ENCODE data around the gene KRTAP9-9.
"Not testable (repeated sequence)": the region's sequence is repeated elsewhere in the genome, so short reads cannot be mapped to it uniquely, and the experiment has no call there.

The KRTAP9-9 gene

DNA sequence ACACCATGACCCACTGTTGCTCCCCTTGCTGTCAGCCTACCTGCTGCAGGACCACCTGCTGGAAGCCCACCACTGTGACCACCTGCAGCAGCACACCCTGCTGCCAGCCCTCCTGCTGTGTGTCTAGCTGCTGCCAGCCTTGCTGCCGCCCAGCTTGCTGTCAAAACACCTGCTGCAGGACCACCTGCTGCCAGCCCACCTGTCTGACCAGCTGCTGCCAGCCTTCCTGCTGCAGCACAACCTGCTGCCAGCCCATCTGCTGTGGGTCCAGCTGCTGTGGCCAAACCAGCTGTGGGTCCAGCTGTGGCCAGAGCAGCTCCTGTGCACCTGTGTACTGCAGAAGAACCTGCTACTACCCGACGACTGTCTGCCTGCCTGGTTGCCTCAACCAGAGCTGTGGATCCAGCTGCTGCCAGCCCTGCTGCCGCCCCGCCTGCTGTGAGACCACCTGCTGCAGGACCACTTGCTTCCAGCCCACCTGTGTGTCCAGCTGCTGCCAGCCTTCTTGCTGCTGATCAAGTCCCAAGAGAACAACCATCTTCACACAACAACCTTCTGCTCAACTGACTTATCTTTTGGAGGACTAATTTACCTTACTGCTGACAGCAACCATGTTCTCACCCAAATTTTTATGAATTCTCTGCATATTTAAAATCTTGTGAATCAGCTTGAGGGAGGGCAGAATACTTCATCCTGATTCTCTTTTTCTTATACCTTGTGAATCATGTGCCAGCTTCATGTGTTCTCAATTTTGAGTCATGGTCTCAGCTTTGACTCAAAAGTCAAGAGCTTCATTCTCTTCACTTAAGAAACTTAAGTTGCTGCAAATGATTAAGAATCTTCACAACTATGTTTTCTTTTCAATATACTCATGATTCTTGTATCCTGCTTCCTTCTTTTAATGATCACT lies at the start of gene KRTAP9-9:
Gene KRTAP9-9, plus strand, starts transcription at position 4 of the 910 bp plus-strand sequence.
- not testable (repeated sequence) for DNase-seq (ENCODE audit: low spot score)

DNA sequence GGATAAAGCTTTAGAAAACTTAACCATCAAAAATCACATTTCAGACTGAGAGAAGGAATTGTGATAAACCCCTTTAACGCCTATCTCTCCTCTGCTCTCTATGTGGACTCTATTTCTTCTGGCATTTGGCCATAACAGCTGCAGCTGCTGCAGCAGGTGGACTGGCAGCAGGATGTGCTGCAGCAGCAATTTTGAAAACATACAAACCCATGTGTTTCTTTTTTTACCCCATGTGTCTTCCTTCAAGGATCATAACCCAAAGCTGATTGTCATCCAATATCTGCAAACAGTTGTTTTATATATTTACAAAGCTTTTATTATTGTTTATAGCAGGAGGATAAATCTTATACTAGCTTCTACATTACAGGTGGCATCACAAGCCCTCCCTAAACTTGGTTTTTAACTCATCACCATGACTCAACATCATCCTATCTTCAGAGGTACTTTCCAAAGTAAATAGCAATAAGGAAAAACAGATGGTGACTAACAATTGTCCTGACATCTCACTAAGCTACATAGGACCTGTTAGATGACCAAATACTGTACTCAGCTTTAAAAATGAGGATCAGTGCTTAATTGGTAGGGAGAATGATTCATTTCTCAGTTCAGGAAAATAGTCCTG lies 43.2 kb upstream of the KRTAP9-9 start:
- no peak for DNase-seq (ENCODE audit: low spot score)

DNA sequence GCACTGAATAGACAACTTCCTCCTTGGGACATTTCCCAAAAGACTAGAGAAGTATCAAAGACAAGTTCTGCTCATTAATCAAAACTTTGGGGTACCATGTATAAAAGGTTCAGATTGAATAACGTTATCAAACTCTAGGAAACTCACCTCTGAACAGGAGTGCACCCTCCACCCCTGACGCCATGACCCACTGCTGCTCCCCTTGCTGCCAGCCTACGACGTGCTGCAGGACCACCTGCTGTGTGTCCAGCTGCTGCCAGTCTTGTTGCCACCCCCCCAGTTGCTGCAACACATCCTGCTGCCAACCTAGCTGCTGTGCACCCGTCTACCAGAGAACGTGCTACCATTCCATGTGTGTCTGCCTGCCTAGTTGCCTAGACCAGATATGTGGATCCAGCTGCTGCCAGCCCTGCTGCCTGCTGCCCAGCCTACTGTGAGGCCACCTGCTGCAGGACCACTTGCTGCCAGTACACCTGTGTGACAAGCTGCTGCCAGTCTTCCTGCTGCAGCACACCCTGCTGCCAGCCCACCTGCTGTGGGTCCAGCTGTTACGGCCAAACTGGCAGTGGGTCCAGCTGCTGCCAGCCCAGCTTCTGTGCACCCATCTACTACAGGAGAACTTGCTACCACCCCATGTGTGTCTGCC lies 42.5 kb upstream of the KRTAP9-9 start:
- DNase-seq (ENCODE audit: low spot score), result no peak

GRCh38 chr17:41215681-41216080 lies 39.5 kb upstream of the KRTAP9-9 start:
- DNase-seq (ENCODE audit: low spot score), result no peak

- no peak for DNase-seq (ENCODE audit: low spot score)
Measured at GRCh38 chr17:41223821-41224220, 31.4 kb upstream of the KRTAP9-9 start.

DNA sequence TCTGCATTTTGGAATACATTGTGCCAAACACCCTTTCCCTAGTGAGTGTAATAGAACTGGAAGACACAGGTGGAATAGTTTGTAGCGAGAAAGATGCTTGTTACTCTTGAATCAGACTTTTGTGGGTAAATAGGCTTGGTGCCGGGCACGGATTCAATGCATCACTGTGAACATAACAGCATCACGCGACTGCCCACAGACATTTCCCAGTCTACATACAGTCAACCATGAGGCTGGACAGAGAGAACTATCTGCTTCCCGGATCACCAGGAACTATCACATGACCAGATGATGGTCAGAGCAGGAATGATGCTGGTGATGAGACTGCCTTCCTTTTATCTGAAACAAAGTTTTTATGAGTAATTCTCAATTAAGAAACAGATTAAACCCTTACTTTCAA lies 29.1 kb upstream of the KRTAP9-9 start:
- DNase-seq (ENCODE audit: low spot score), result no peak

- DNase-seq (ENCODE audit: low spot score), result not testable (repeated sequence)
Measured at GRCh38 chr17:41226598-41227095, 28.5 kb upstream of the KRTAP9-9 start, which contains the start of gene KRTAP9-2. TSS of gene KRTAP9-2 (plus strand) at chr17:41226648. CDS start at chr17:41226655, 7 bp downstream.

GRCh38 chr17:41230094-41230493 lies 25.1 kb upstream of the KRTAP9-9 start:
- no peak for DNase-seq (ENCODE audit: low spot score)

- no peak for DNase-seq (ENCODE audit: low spot score)
Measured at GRCh38 chr17:41231731-41232130, 23.5 kb upstream of the KRTAP9-9 start.

DNA sequence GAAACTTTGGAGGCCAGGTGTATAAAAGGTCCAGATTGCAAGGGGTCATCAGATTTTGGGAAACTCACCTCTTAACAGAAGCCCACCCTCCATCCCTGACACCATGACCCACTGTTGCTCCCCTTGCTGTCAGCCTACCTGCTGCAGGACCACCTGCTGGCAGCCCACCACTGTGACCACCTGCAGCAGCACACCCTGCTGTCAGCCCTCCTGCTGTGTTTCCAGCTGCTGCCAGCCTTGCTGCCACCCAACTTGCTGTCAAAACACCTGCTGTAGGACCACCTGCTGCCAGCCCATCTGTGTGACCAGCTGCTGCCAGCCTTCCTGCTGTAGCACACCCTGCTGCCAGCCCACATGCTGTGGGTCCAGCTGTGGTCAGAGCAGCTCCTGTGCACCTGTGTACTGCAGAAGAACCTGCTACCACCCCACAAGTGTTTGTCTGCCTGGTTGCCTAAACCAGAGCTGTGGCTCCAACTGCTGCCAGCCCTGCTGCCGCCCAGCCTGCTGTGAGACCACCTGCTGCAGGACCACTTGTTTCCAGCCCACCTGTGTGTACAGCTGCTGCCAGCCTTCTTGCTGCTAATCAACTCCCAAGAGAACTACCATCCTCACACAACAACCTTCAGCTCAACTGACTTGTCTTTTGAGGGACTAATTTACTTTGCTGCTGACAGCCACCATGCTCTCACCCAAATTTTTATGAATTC lies 22.6 kb upstream of the KRTAP9-9 start, which contains the start of gene KRTAP9-3:
Gene KRTAP9-3, plus strand, starts transcription at position 51 of the 707 bp plus-strand sequence. Its CDS starts 53 bp downstream, at position 104.
- DNase-seq (ENCODE audit: low spot score), result not testable (repeated sequence)

GRCh38 chr17:41237116-41237515 lies 18.1 kb upstream of the KRTAP9-9 start:
- DNase-seq (ENCODE audit: low spot score), result not testable (repeated sequence)

- not testable (repeated sequence) for DNase-seq (ENCODE audit: low spot score)
Measured at GRCh38 chr17:41237949-41238437, 17.2 kb upstream of the KRTAP9-9 start, which contains the start of gene KRTAP9-8. TSS of gene KRTAP9-8 (plus strand) at chr17:41237999. CDS start at chr17:41238052, 53 bp downstream.

- not testable (repeated sequence) for DNase-seq (ENCODE audit: low spot score)
Measured at GRCh38 chr17:41246995-41247787, 8.0 kb upstream of the KRTAP9-9 start.

DNA sequence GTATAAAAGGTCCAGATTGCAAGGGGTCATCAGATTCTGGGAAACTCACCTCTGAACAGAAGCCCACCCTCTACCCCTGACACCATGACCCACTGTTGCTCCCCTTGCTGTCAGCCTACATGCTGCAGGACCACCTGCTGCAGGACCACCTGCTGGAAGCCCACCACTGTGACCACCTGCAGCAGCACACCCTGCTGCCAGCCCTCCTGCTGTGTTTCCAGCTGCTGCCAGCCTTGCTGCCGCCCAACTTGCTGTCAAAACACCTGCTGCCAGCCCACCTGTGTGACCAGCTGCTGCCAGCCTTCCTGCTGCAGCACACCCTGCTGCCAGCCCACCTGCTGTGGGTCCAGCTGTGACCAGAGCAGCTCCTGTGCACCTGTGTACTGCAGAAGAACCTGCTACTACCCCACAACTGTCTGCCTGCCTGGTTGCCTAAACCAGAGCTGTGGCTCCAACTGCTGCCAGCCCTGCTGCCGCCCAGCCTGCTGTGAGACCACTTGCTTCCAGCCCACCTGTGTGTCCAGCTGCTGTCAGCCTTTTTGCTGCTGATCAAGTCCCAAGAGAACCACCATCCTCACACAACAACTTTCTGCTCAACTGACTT lies 5.4 kb upstream of the KRTAP9-9 start, which contains the start of gene KRTAP9-4:
Gene KRTAP9-4, plus strand, starts transcription at position 51 of the 604 bp plus-strand sequence. Its CDS starts 34 bp downstream, at position 85.
- DNase-seq (ENCODE audit: low spot score), result not testable (repeated sequence)

DNA sequence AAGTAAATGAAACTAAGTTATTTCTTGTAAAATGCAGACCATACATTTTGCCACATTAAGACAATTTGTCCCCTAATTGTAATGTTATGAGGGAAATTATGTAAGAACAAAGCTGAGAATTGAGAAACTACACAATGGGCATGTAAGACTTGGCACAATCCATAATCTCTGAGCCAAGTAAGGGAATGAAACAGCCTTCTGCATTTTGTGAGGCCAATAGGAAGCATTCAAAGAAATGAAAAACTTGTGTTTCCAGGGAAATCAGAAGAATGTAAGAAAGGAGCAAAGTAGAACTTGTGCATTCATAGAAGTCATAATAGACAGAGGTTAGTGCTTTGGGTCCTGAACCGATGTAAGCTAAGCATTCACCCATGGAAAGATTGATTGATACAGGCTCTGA lies 3.9 kb upstream of the KRTAP9-9 start:
- no peak for DNase-seq (ENCODE audit: low spot score)

DNA sequence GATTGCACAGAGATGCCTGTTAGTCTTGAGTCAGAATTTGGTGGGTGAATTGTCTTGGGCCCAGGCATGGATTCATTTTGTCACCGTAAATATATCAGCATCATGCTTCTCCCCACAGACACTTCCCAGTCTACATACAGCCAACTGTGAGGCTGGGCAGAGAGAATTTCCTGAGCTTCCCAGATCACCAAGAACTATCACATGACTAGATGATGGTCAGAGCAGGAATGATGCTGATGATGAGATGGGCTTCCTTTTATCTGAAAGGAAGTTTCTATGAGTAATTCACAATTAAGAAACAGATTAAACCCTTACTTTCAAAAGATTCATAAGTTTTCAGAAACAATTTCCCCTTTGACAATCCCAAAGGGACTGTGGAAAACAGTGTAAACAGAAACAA lies 323 bp upstream of the KRTAP9-9 start:
- DNase-seq (ENCODE audit: low spot score), result no peak

GRCh38 chr17:41256291-41256685 lies 1.1 kb downstream of the KRTAP9-9 start:
- DNase-seq (ENCODE audit: low spot score), result no peak

DNA sequence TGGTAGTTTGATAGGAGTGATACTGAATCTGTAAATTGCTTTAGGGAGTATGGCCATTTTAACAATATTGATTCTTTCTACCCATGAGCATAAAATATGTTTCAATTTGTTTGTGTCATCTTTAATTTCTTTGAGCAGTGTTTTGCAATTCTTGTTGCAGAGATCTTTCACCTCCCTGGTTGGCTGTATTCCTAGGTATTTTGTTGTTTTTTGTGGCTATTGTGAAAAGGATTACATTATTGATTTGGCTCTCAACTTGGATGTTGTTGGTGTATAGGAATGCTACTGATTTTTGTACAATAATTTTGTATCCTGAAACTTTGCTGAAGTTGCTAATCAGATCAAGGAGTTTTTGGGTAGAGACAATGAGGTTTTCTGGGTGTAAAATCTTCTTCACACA lies 3.2 kb downstream of the KRTAP9-9 start:
- DNase-seq (ENCODE audit: low spot score), result no peak

DNA sequence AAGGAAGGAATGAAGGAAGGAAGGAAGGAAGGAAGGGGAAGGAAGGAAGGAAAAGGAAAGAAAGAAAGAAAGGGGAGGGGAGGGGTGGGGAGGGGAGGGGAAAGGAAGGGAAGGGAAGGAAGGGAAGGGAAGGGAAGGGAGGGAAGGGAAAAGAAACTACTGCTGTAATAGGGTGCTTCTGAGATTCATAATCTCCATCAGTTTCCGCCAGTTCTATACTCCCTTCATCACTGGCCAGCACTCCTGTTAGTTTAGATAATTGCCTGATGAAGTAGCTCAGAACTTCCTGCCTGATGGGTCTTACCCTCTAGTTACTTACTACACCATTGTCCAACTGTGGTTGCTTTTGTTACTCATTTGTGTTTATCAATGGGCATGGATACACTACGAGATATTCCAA lies 8.0 kb downstream of the KRTAP9-9 start:
- no peak for DNase-seq (ENCODE audit: low spot score)

DNA sequence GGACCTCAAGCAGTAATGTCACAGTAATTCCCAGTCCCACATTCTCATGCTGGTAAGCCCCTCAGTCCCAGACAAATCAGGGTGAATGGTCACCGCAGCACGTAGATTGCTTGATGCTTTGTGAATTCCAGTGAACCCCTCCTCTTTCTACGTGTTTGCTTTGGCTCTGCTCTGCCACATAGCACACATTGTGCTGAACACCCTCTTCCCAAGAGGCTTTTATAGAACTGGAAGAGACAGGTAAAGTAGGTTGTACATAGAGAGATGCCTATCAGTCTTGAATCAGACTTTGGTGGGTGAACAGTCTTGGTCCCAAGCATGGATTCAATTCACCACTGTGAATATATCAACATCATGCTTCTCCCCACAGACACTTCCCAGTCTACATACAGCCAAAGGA lies 9.4 kb downstream of the KRTAP9-9 start:
- no peak for DNase-seq (ENCODE audit: low spot score)

All from CD4-positive, alpha-beta T cell treated with Interleukin-2 at 100 ng/mL for 4 hours (primary cell).